HEK293 (cell line): ENCODE results near the gene RPGR.

Experiments
- CTCF ChIA-PET: fragments of 350-600 bp; formaldehyde crosslinking; extraction: SDS; loops from one replicate; lab custom pipeline; 2021; ENCODE audit warnings: antibody characterized with exemption; lab: Yijun Ruan, JAX
- POLR2A ChIA-PET: fragments of 300-600 bp; formaldehyde crosslinking; extraction: SDS; loops from one replicate; lab custom pipeline; 2020; ENCODE audit warnings: antibody characterized with exemption, inconsistent platforms; lab: Yijun Ruan, JAX
- H3K27ac ChIP-seq: fragments of 200-500 bp; sonication (Bioruptor generic); 2 replicates; pipeline ENCODE4 v1.5.1; 2014; ENCODE audit warnings: low read depth, low read length, control low read depth, inconsistent platforms; ENCODE audit errors: extremely low read depth
- H3K36me3 ChIP-seq, 2 experiments: fragments of 200-500 bp in 1 of 2; sonication (Bioruptor generic) in 1 of 2; 1 replicate in 1 of 2; 2 replicates in 1 of 2; pipeline ENCODE4 v1.5.1; 2014 to 2017; ENCODE audit warnings: inconsistent platforms in 2 of 2, low read length in 2 of 2; ENCODE audit not compliant: control insufficient read depth in 2 of 2, insufficient read depth in 1 of 2
- H3K4me1 ChIP-seq: fragments of 200-500 bp; sonication (Bioruptor generic); 2 replicates; pipeline ENCODE4 v1.5.1; 2014; ENCODE audit warnings: mild to moderate bottlenecking, low read length, inconsistent platforms; ENCODE audit not compliant: control insufficient read depth, insufficient read depth
- H3K4me3 ChIP-seq: 2 replicates; pipeline ENCODE4 v1.5.1; 2011; ENCODE audit warnings: low read depth, mild to moderate bottlenecking, control low read depth, low read length, moderate library complexity
- H3K9me3 ChIP-seq: fragments of 200-500 bp; sonication (Bioruptor generic); 2 replicates; pipeline ENCODE4 v1.5.1; 2014; ENCODE audit warnings: low read depth, low read length, inconsistent platforms; ENCODE audit not compliant: control insufficient read depth, insufficient read depth
- BCL11A ChIP-seq: fragments of 450-650 bp; formaldehyde crosslinking; IDR thresholded peaks from 2 replicates; pipeline ENCODE4 v1.5.1; 2016; ENCODE audit warnings: low read depth, missing biosample characterization, missing genetic modification characterization
- BCL6B ChIP-seq: fragments of 450-650 bp; formaldehyde crosslinking; IDR thresholded peaks from 2 replicates; pipeline ENCODE4 v1.5.1; 2017; ENCODE audit warnings: missing biosample characterization, missing genetic modification characterization
- GLIS2 ChIP-seq: fragments of 450-650 bp; formaldehyde crosslinking; IDR thresholded peaks from 2 replicates; pipeline ENCODE4 v1.5.1; 2016; ENCODE audit warnings: missing biosample characterization, missing genetic modification characterization
- PRDM6 ChIP-seq: fragments of 450-650 bp; formaldehyde crosslinking; IDR thresholded peaks from 2 replicates; pipeline ENCODE4 v1.5.1; 2017; ENCODE audit warnings: missing biosample characterization, missing genetic modification characterization
- SP3 ChIP-seq: fragments of 450-650 bp; formaldehyde crosslinking; IDR thresholded peaks from 2 replicates; pipeline ENCODE4 v1.5.1; 2016; ENCODE audit warnings: missing biosample characterization, missing genetic modification characterization
- TCF7L2 ChIP-seq: IDR thresholded peaks from 2 replicates; pipeline ENCODE4 v1.6.1; 2011; ENCODE audit warnings: low read depth, mild to moderate bottlenecking, inconsistent platforms, low read length, moderate library complexity, borderline replicate concordance
- ZNF10 ChIP-seq: fragments of 450-650 bp; formaldehyde crosslinking; IDR thresholded peaks from 2 replicates; pipeline ENCODE4 v1.5.1; 2017; ENCODE audit warnings: missing biosample characterization, missing genetic modification characterization
- ZNF112 ChIP-seq: fragments of 450-650 bp; formaldehyde crosslinking; IDR thresholded peaks from 2 replicates; pipeline ENCODE4 v1.5.0; 2017; ENCODE audit warnings: missing biosample characterization, missing genetic modification characterization
- ZNF157 ChIP-seq: fragments of 450-650 bp; formaldehyde crosslinking; IDR thresholded peaks from 2 replicates; pipeline ENCODE4 v1.5.1; 2016; ENCODE audit warnings: missing biosample characterization, missing genetic modification characterization
- ZNF16 ChIP-seq: fragments of 450-650 bp; formaldehyde crosslinking; IDR thresholded peaks from 2 replicates; pipeline ENCODE4 v1.5.1; 2016; ENCODE audit warnings: low read depth, missing biosample characterization, missing genetic modification characterization
- ZNF24 ChIP-seq: fragments of 450-650 bp; formaldehyde crosslinking; IDR thresholded peaks from 2 replicates; pipeline ENCODE4 v1.5.1; 2016; ENCODE audit warnings: missing biosample characterization, missing genetic modification characterization
- ZNF473 ChIP-seq: fragments of 450-650 bp; formaldehyde crosslinking; IDR thresholded peaks from 2 replicates; pipeline ENCODE4 v1.5.1; 2017; ENCODE audit warnings: missing biosample characterization, missing genetic modification characterization
- ZNF561 ChIP-seq: fragments of 450-650 bp; IDR thresholded peaks from 2 replicates; pipeline ENCODE4 v1.5.1; 2018; ENCODE audit warnings: missing biosample characterization, missing genetic modification characterization, borderline replicate concordance
- ZNF580 ChIP-seq: fragments of 450-650 bp; formaldehyde crosslinking; IDR thresholded peaks from 2 replicates; pipeline ENCODE4 v1.5.1; 2016; ENCODE audit warnings: missing biosample characterization, missing genetic modification characterization
- ZNF792 ChIP-seq: fragments of 450-650 bp; formaldehyde crosslinking; IDR thresholded peaks from 2 replicates; pipeline ENCODE4 v1.5.1; 2016; ENCODE audit warnings: missing biosample characterization, missing genetic modification characterization
- ZNF843 ChIP-seq: fragments of 450-650 bp; formaldehyde crosslinking; IDR thresholded peaks from 2 replicates; pipeline ENCODE4 v1.5.1; 2016; ENCODE audit warnings: missing biosample characterization, missing genetic modification characterization
- TF ChIP-seq, protein P1 (sequence below): fragments of 450-650 bp; formaldehyde crosslinking; IDR thresholded peaks from 2 replicates; pipeline ENCODE4 v1.5.1; 2017; ENCODE audit warnings: missing biosample characterization, missing genetic modification characterization
- TF ChIP-seq, protein P2 (sequence below): fragments of 450-650 bp; formaldehyde crosslinking; IDR thresholded peaks from 2 replicates; pipeline ENCODE4 v1.5.1; 2016; ENCODE audit warnings: missing biosample characterization, missing genetic modification characterization
- TF ChIP-seq, protein P3 (sequence below): fragments of 450-650 bp; formaldehyde crosslinking; conservative IDR thresholded peaks from 2 replicates; pipeline ENCODE4 v1.5.1; 2016; ENCODE audit warnings: low read depth, missing biosample characterization, missing genetic modification characterization

RPGR gene

GRCh38 chrX:38342853-38343778 is 15.8 kb upstream of the RPGR start:
- Histone ChIP-seq H3K36me3 (no peaks in the 10 kb centered on the region), H3K4me3 (no peak overlapping the region), H3K27ac (no peak overlapping the region), H3K4me1 (no peaks in the 10 kb centered on the region), H3K9me3 (no peaks in the 10 kb centered on the region)
- POLR2A ChIA-PET: no interaction called here
- CTCF ChIA-PET: interaction anchor here (0.9 to 1.4 kb wide), 3 partner anchors 8 to 33 kb away, joined by 3 to 6 read pairs (median 4); partner anchors contain the start of gene RPGR
- TF ChIP-seq, protein P1, sequence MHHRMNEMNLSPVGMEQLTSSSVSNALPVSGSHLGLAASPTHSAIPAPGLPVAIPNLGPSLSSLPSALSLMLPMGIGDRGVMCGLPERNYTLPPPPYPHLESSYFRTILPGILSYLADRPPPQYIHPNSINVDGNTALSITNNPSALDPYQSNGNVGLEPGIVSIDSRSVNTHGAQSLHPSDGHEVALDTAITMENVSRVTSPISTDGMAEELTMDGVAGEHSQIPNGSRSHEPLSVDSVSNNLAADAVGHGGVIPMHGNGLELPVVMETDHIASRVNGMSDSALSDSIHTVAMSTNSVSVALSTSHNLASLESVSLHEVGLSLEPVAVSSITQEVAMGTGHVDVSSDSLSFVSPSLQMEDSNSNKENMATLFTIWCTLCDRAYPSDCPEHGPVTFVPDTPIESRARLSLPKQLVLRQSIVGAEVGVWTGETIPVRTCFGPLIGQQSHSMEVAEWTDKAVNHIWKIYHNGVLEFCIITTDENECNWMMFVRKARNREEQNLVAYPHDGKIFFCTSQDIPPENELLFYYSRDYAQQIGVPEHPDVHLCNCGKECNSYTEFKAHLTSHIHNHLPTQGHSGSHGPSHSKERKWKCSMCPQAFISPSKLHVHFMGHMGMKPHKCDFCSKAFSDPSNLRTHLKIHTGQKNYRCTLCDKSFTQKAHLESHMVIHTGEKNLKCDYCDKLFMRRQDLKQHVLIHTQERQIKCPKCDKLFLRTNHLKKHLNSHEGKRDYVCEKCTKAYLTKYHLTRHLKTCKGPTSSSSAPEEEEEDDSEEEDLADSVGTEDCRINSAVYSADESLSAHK: 0 out of 2 replicates have a peak, but pooled peaks have one; percentile 22
- TF ChIP-seq ZNF157 (no peak), ZNF16 (tag by site-specific recombination) (no peak), BCL6B (tag by site-specific recombination) (no peak), ZNF561 (tag by site-specific recombination) (no peak), SP3 (no peak), ZNF473 (no peak), ZNF24 (tag by site-specific recombination) (no peak)

DNA sequence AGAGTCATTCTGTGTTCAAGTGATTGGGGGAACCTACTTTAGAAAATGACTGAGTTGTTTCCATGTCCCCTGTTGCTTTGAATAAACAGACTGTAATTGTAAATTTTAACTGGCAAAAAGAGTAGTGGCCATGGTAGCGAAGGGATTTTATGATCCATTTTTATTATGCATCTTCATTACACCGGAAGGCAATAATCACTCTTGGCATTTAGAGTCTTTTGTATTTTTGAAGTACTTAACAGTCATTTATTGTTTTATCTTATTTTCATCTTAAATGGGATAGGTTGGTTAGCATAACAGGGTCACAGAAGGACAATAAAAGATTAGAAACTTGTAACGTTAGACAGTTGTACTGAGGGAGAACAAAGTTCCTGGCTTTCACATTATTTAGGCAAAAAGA is 14.1 kb upstream of the RPGR start:
- Histone ChIP-seq H3K4me3 (no peak overlapping the region), H3K9me3 (no peaks in the 10 kb centered on the region), H3K4me1 (no peaks in the 10 kb centered on the region), H3K27ac (no peak overlapping the region), H3K36me3 (no peaks in the 10 kb centered on the region)
- ChIA-PET POLR2A (no interaction called here), CTCF (no interaction called here)
- TF ChIP-seq TCF7L2 (peak; percentile 84), PRDM6 (peak; percentile 79), BCL11A (no peak), ZNF792 (no peak), ZNF580 (tag by site-specific recombination) (0 out of 2 replicates have a peak, but pooled peaks have one; percentile 64), GLIS2 (tag by site-specific recombination) (no peak), ZNF843 (tag by site-specific recombination) (peak; percentile 70; the same call in 1 of the 2 replicates), ZNF10 (no peak), ZNF112 (tag by site-specific recombination) (no peak)
- TF ChIP-seq, protein P2, sequence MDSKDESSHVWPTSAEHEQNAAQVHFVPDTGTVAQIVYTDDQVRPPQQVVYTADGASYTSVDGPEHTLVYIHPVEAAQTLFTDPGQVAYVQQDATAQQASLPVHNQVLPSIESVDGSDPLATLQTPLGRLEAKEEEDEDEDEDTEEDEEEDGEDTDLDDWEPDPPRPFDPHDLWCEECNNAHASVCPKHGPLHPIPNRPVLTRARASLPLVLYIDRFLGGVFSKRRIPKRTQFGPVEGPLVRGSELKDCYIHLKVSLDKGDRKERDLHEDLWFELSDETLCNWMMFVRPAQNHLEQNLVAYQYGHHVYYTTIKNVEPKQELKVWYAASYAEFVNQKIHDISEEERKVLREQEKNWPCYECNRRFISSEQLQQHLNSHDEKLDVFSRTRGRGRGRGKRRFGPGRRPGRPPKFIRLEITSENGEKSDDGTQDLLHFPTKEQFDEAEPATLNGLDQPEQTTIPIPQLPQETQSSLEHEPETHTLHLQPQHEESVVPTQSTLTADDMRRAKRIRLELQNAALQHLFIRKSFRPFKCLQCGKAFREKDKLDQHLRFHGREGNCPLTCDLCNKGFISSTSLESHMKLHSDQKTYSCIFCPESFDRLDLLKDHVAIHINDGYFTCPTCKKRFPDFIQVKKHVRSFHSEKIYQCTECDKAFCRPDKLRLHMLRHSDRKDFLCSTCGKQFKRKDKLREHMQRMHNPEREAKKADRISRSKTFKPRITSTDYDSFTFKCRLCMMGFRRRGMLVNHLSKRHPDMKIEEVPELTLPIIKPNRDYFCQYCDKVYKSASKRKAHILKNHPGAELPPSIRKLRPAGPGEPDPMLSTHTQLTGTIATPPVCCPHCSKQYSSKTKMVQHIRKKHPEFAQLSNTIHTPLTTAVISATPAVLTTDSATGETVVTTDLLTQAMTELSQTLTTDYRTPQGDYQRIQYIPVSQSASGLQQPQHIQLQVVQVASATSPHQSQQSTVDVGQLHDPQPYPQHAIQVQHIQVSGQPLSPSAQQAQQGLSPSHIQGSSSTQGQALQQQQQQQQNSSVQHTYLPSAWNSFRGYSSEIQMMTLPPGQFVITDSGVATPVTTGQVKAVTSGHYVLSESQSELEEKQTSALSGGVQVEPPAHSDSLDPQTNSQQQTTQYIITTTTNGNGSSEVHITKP: no peak
- TF ChIP-seq, protein P3, sequence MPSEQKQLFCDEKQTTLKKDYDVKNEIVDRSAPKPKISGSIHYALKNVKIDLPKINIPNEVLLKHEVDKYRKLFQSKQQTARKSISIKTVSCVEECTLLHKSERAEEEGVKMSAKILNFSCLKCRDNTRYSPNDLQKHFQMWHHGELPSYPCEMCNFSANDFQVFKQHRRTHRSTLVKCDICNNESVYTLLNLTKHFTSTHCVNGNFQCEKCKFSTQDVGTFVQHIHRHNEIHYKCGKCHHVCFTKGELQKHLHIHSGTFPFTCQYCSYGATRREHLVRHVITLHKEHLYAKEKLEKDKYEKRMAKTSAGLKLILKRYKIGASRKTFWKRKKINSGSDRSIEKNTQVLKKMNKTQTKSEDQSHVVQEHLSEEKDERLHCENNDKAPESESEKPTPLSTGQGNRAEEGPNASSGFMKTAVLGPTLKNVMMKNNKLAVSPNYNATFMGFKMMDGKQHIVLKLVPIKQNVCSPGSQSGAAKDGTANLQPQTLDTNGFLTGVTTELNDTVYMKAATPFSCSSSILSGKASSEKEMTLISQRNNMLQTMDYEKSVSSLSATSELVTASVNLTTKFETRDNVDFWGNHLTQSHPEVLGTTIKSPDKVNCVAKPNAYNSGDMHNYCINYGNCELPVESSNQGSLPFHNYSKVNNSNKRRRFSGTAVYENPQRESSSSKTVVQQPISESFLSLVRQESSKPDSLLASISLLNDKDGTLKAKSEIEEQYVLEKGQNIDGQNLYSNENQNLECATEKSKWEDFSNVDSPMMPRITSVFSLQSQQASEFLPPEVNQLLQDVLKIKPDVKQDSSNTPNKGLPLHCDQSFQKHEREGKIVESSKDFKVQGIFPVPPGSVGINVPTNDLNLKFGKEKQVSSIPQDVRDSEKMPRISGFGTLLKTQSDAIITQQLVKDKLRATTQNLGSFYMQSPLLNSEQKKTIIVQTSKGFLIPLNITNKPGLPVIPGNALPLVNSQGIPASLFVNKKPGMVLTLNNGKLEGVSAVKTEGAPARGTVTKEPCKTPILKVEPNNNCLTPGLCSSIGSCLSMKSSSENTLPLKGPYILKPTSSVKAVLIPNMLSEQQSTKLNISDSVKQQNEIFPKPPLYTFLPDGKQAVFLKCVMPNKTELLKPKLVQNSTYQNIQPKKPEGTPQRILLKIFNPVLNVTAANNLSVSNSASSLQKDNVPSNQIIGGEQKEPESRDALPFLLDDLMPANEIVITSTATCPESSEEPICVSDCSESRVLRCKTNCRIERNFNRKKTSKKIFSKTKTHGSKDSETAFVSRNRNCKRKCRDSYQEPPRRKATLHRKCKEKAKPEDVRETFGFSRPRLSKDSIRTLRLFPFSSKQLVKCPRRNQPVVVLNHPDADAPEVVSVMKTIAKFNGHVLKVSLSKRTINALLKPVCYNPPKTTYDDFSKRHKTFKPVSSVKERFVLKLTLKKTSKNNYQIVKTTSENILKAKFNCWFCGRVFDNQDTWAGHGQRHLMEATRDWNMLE (tag by site-specific recombination): no peak
